GM21529 (cell line): Measurements from ENCODE around the gene MYO7A.

Experiments used
- ATAC-seq: cut with Tn5 transposase; IDR thresholded peaks from one replicate; pipeline ENCODE4 v1.9.1; 2021; ENCODE audit not compliant: unreplicated experiment

The MYO7A gene

GRCh38 chr11:77212314-77213007, 84.4 kb downstream of the MYO7A start:
- no peak for ATAC-seq

DNA sequence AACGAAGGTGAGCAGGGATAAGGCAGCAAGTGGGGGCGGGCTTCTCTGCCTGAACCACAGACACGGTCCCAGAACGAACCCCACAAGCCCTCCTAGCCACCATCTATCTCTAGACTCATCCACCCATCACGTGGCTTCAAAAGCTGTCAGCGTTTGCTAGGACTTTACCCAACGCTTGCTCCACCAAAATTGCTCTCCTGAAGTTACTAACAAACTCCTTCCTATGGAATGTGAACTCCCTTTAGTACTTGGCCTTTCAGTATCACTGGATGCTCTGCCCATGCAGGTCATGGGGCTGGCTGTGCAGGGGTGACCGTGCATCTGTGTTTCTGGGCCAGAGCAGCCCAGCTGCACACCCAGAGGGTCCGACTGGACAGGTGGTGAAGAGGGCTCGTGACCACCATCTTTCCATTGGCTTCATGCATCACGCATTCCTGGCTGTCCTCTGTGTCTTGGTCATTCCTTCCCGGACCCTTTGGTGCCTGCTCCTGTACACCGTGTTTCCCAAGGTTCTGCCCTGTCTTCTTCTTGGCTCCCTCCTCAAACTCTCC, 85.1 kb downstream of the MYO7A start:
- no peak for ATAC-seq

DNA sequence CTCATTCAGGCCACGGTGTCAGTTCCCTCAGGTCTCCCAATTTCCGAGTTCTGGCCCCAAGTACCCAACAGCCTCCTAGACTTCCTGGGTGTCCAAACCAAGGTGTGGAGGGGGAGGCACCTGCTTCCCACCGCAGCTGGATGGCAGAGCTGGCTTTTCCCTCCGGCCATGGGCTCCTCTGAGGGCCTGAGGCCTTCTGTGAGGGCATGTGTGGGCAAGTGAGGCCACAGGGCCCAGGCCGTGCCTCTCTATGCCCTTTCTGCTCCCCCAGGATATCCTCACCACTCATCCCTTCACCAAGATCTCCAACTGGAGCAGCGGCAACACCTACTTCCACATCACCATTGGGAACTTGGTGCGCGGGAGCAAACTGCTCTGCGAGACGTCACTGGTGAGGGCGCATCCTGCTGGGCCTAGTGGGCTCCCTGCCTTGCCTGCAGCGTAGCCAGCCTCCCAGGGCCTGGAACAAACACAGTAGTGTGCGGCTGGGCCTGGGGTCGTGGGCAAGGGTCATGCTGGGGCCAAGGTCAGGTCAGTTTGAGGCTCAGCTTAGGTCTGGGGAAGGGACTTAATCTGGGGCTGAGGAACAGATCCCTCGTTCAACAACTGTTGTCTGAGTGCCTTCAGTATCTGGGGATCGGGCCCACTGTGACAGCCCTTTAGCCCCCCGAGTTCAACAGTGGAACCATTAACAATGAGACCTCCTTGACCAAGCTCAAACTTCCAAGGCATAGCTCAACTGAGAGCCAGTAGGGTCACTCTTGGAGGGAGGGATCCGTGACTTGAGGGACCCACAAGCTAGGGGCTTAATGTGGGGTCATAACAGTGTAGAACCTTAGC, 85.8 kb downstream of the MYO7A start:
- ATAC-seq: no peak

DNA sequence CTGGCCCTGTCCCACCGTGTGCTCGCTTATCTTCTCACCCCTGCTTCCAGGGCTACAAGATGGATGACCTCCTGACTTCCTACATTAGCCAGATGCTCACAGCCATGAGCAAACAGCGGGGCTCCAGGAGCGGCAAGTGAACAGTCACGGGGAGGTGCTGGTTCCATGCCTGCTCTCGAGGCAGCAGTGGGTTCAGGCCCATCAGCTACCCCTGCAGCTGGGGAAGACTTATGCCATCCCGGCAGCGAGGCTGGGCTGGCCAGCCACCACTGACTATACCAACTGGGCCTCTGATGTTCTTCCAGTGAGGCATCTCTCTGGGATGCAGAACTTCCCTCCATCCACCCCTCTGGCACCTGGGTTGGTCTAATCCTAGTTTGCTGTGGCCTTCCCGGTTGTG, 86.5 kb downstream of the MYO7A start:
- ATAC-seq: no peak

DNA sequence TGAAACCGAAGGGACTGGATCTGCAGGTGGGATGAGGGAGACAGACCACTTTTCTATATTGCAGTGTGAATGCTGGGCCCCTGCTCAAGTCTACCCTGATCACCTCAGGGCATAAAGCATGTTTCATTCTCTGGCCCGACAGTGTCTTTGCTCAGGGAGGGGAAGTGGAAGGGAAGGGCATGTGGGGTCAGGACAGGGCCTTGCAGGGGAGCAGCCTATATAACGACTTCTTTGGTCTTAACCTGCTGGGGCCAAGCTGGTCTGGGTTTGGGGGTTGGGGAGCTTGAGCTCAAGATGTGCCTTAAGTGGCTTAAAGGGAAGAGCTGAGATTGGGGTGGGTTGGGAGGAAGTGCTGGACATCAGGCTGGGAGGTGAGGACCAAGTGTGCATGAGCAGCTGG, 87.1 kb downstream of the MYO7A start:
- ATAC-seq: no peak

DNA sequence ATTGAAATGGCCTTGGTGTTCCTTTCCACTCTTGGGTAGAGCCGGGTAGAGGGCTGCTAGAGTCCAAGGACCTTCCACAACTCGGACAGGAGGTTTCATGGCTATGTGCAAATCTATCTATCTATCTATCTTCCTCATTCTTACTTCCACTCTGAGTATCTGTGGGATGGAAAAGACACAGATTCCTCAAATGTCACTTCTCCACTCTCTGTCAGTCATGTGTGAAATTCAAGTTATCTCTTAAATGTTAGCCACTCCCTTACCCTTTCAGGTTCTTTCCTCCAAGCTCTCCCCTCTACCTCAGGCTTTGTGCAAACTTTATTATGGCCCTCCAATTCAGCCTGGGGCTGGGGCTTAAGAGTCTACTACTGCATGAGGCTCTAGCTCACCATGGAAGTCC, 89.1 kb downstream of the MYO7A start:
- ATAC-seq: no peak

GRCh38 chr11:77223797-77224196, 95.8 kb downstream of the MYO7A start:
- ATAC-seq: no peak

GRCh38 chr11:77230878-77231605, 103.0 kb downstream of the MYO7A start:
- ATAC-seq: no peak

- no peak for ATAC-seq
Measured at GRCh38 chr11:77231800-77232199, 103.8 kb downstream of the MYO7A start.

GRCh38 chr11:77232242-77232641, 104.2 kb downstream of the MYO7A start:
- no peak for ATAC-seq

DNA sequence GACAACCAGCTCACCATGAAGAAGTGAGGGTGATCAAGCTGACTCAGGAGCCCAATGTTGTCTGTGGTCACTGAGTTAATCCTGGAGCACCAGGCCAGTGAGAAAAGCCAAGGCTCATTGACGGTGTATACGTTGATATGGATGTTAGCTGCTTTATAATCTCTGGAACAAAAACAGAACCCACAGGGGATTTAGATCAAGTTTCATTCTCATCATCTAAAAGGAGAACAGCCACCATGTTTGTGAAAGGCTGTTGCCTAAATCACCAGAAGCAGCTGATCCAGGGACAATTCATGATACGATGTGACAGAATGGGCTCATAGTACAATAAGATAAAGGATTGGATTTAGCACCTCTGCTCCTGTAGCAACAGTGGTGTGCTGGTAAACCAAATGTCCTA, 105.0 kb downstream of the MYO7A start:
- ATAC-seq: no peak

- no peak for ATAC-seq
Measured at GRCh38 chr11:77236901-77237300, 108.9 kb downstream of the MYO7A start.

- no peak for ATAC-seq
Measured at GRCh38 chr11:77244277-77245027, 116.4 kb downstream of the MYO7A start.

DNA sequence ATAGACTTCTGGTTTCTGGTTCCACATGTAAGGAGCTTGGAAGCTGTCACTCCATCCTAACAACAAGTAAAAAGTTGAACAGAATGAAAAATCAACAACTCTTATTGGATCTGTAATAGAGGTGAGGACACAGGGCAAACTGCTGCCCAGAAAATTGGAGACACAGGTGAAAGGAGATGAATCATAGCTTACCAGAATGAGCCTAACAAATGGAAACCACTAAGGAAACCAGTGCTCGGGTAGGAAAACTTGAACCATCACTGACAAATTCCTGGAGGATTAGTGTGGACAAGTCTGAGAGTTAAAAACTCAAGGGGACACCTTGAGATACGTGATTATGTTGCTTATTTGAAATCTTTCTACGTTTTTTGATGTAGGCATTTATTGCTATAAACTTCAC, 121.4 kb downstream of the MYO7A start:
- no peak for ATAC-seq

- ATAC-seq: no peak
Measured at GRCh38 chr11:77250881-77251640, 123.0 kb downstream of the MYO7A start.

GRCh38 chr11:77252555-77253270, 124.7 kb downstream of the MYO7A start:
- ATAC-seq: no peak

DNA sequence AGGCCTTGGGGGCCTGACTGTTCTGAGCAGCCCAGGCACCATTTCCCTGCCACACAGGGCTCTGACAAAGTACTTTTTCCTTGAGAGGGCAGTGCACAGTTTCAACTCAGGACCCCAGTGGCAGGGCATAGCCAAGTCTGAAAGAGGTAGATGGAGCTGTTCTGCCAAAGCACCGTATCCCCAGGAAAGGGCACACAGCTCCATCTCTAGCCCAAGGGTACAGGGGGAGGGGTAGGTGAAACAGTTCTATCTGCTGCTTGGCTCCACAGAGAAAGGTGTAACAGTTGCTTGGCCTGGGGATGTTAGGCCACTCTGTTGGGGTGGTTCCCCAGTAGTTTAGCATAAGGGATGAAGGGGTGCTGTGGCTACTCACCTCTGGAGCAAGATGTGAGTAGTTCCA, 125.6 kb downstream of the MYO7A start:
- no peak for ATAC-seq

DNA sequence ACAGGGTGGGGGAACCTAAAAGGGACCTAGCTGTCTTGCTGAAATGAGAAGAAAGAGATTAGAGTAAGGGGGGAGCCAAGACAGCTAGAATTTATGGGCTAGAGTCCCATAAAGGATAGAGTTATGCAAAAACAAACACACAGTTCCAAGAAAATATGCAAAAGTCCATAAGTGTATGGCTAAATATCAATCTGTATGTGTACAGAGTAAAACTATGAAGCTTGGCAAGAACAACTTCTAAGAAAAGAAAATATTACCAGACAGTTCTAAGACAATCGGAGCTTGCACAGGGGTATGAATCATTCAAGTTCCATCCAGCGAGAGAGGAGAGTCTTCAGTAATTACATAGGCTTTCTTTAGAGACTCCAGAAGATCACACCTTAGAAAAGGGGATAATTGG, 131.6 kb downstream of the MYO7A start:
- ATAC-seq: no peak

- ATAC-seq: no peak
Measured at GRCh38 chr11:77262803-77263202, 134.8 kb downstream of the MYO7A start.
